HepG2 (cell line): ENCODE data around the gene MAPK1. TPM values are rescaled to one million over a fixed set of nuclear protein-coding genes. Genes with fewer than 3 reads are reported as not detected.

ENCODE experiments used
- ATAC-seq: fragments of 200-7000 bp; cut with Tn5 transposase; 3 replicates; pipeline ENCODE4 v1.9.1; 2020; ENCODE audit warnings: mild to moderate bottlenecking, moderate library complexity
- BruUV-seq: library from RNA; stranded (reverse); fragments of 400-500 nt; replicated peaks from 2 replicates; lab custom pipeline; 2021; lab: Mats Ljungman, UMichigan
- CTCF ChIA-PET: fragments of 300-600 bp; formaldehyde crosslinking; extraction: SDS; loops from one replicate; lab custom pipeline; 2021; ENCODE audit warnings: low total read pairs, inconsistent platforms, low intra/inter-chr PET ratio; lab: Yijun Ruan, JAX
- POLR2A ChIA-PET: fragments of 350-600 bp; sonication (Branson Sonifier 250); formaldehyde crosslinking; loops from one replicate; lab custom pipeline; 2020; ENCODE audit warnings: antibody characterized with exemption, inconsistent platforms; lab: Yijun Ruan, JAX
- DNase-seq: peaks from one replicate; pipeline ENCODE4 v3.0.0-alpha.2; 2015; ENCODE audit warnings: low spot score
- FAIRE-seq: peaks from 3 replicates; lab custom pipeline; 2011; peaks lifted over from hg19 to GRCh38; lab: Jason Lieb, UNC
- H2AFZ ChIP-seq: one replicate; pipeline ENCODE4 v1.6.1; 2011; ENCODE audit warnings: low read length, inconsistent platforms
- H3K27ac ChIP-seq: fragments of 300-600 bp; 3 replicates; pipeline ENCODE4 v1.8.0; 2011; ENCODE audit warnings: mixed run types, mild to moderate bottlenecking, mixed read lengths, low read length, inconsistent platforms; ENCODE audit not compliant: insufficient read depth; ENCODE audit errors: extremely low read length
- H3K27me3 ChIP-seq, 2 experiments: fragments of 200-600 bp in 1 of 2; 2 replicates in 1 of 2; 3 replicates in 1 of 2; pipeline versions ENCODE4 v1.6.0 to v1.8.0; 2011; ENCODE audit warnings: low read length in 2 of 2, mild to moderate bottlenecking in 2 of 2, moderate library complexity in 2 of 2, inconsistent platforms in 1 of 2; ENCODE audit not compliant: insufficient read depth in 2 of 2, control insufficient read depth in 1 of 2
- H3K36me3 ChIP-seq, 2 experiments: fragments of 200-600 bp in 1 of 2; replicated peaks in 1 of 2; 2 replicates in 1 of 2; 3 replicates in 1 of 2; pipeline versions ENCODE4 v1.5.1 to v1.8.0; 2011; ENCODE audit warnings: low read length in 2 of 2, inconsistent platforms in 1 of 2; ENCODE audit not compliant: insufficient read depth in 2 of 2, control insufficient read depth in 1 of 2
- H3K4me1 ChIP-seq: 2 replicates; pipeline ENCODE4 v1.5.1; 2012; ENCODE audit warnings: low read length, inconsistent platforms; ENCODE audit not compliant: insufficient read depth
- H3K4me2 ChIP-seq: 2 replicates; pipeline ENCODE4 v1.6.0; 2011; ENCODE audit warnings: low read depth, low read length, inconsistent platforms
- H3K4me3 ChIP-seq, 3 experiments: fragments of 200-600 bp in 1 of 3; sonication (generic), shearing (Covaris generic) in 1 of 3; replicated peaks in 1 of 3; 2 replicates each; pipeline ENCODE4 v1.5.1; 2011 to 2016; ENCODE audit warnings: low read length in 3 of 3, inconsistent platforms in 2 of 3, low read depth in 2 of 3, mild to moderate bottlenecking in 2 of 3, control low read depth in 1 of 3, mixed read lengths in 1 of 3; ENCODE audit not compliant: insufficient read depth in 1 of 3
- H3K79me2 ChIP-seq: one replicate; pipeline ENCODE4 v1.6.1; 2011; ENCODE audit warnings: low read length, inconsistent platforms; ENCODE audit not compliant: insufficient read depth
- H3K9ac ChIP-seq: 2 replicates; pipeline ENCODE4 v1.6.0; 2011; ENCODE audit warnings: mild to moderate bottlenecking, low read depth, low read length, inconsistent platforms; ENCODE audit not compliant: insufficient read depth
- H3K9me3 ChIP-seq: 2 replicates; pipeline ENCODE4 v1.5.1; 2012; ENCODE audit warnings: mild to moderate bottlenecking, low read length
- H4K20me1 ChIP-seq: 2 replicates; pipeline ENCODE4 v1.6.0; 2011; ENCODE audit warnings: inconsistent platforms, mild to moderate bottlenecking, low read length, moderate library complexity; ENCODE audit not compliant: insufficient read depth
- CHD2 ChIP-seq: IDR thresholded peaks from 2 replicates; pipeline ENCODE4 v1.6.1; 2011; ENCODE audit warnings: low read depth, low read length, improper control_type of control experiment
- DR1 ChIP-seq: sonication (generic); formaldehyde crosslinking; IDR thresholded peaks from 2 replicates; pipeline ENCODE4 v1.8.0; 2021; ENCODE audit warnings: mild to moderate bottlenecking, missing genetic modification reagents, inconsistent platforms
- ELF3 ChIP-seq: IDR thresholded peaks from 2 replicates; pipeline ENCODE4 v1.6.1; 2016; ENCODE audit warnings: missing genetic modification reagents, missing compliant biosample characterization
- HCFC1 ChIP-seq: fragments of 150-350 bp; IDR thresholded peaks from 2 replicates; pipeline ENCODE4 v1.6.1; 2014; ENCODE audit warnings: low read depth, low read length
- HMGA1 ChIP-seq: sonication (generic); formaldehyde crosslinking; conservative IDR thresholded peaks from 2 replicates; pipeline ENCODE4 v1.4.0; 2020; ENCODE audit warnings: missing genetic modification reagents
- MEF2D ChIP-seq: sonication (generic); formaldehyde crosslinking; IDR thresholded peaks from 2 replicates; pipeline ENCODE4 v1.5.1; 2020; ENCODE audit warnings: mild to moderate bottlenecking, missing genetic modification reagents
- PHF8 ChIP-seq: sonication (generic); formaldehyde crosslinking; IDR thresholded peaks from 2 replicates; pipeline ENCODE4 v1.5.0; 2020; ENCODE audit warnings: missing genetic modification reagents
- SP4 ChIP-seq: sonication (generic); formaldehyde crosslinking; IDR thresholded peaks from 2 replicates; pipeline ENCODE4 v1.8.1; 2023; ENCODE audit warnings: mild to moderate bottlenecking, missing genetic modification reagents
- TFAP4 ChIP-seq: sonication (generic); IDR thresholded peaks from 2 replicates; pipeline ENCODE4 v1.6.1; 2016; ENCODE audit warnings: low read depth, borderline replicate concordance
- ZMYM2 ChIP-seq: sonication (generic); formaldehyde crosslinking; IDR thresholded peaks from 2 replicates; pipeline ENCODE4 v1.8.0; 2022; ENCODE audit warnings: mild to moderate bottlenecking, missing genetic modification reagents
- ZNF33B ChIP-seq: sonication (generic); formaldehyde crosslinking; IDR thresholded peaks from 2 replicates; pipeline ENCODE4 v1.5.1; 2020; ENCODE audit warnings: mild to moderate bottlenecking, missing genetic modification reagents
- ZNF549 ChIP-seq: sonication (generic); formaldehyde crosslinking; IDR thresholded peaks from 2 replicates; pipeline ENCODE4 v1.5.0; 2020; ENCODE audit warnings: missing genetic modification reagents
- ZNF556 ChIP-seq: sonication (generic); formaldehyde crosslinking; IDR thresholded peaks from 2 replicates; pipeline ENCODE4 v1.4.0; 2020; ENCODE audit warnings: mild to moderate bottlenecking, missing genetic modification reagents, borderline replicate concordance
- WGBS: methylation state at CpG from one replicate; pipeline ENCODE4 v1.1.6; 2017; ENCODE audit warnings: low lambda C conversion rate; 5-methylcytosine and 5-hydroxymethylcytosine counted together
- in situ Hi-C: cut with HindIII; loops from 2 replicates; pipeline ENCODE4 v1.10.0; 2017; ENCODE audit warnings: low pct_unique_long_range_greater_than_20kb; ENCODE audit not compliant: extremely low pct_ligation_motif_present
- intact Hi-C: fragments of 100-400 bp; cut with micrococcal nuclease; formaldehyde crosslinking; loops from one replicate; pipeline ENCODE4 v1.10.0; 2022; ENCODE audit not compliant: unreplicated experiment
- polyA plus RNA-seq, 8 experiments: library from polyadenylated mRNA; depleted of rRNA in 3 of 8; stranded (reverse) in 7 of 8; unstranded in 1 of 8; fragments of >200 nt; fragmentation: Illumina TruSeq in 4 of 8; extraction: Trizol in 4 of 8; gene quantifications; 2 replicates each; pipeline versions ENCODE4 v1.2.1 to v1.2.3, GENCODE V29; 2011 to 2016; ENCODE audit warnings: low read depth in 4 of 8, missing spikeins in 1 of 8, mixed read lengths in 1 of 8; ENCODE audit not compliant: insufficient read depth in 1 of 8
- total RNA-seq, 5 experiments: library from RNA; depleted of rRNA; stranded (reverse); fragments of >200 nt; fragmentation: Illumina TruSeq; extraction: Trizol; gene quantifications; 2 replicates each; pipeline ENCODE4 v1.2.3, GENCODE V29; 2016; ENCODE audit warnings: low read depth in 1 of 5
- TF ChIP-seq, protein P1 (sequence below): sonication (generic); formaldehyde crosslinking; IDR thresholded peaks from 2 replicates; pipeline ENCODE4 v1.8.1; 2023; ENCODE audit warnings: missing genetic modification reagents, mild to moderate bottlenecking, borderline replicate concordance

MAPK1 gene
- total and polyA plus RNA-seq, 2 of the 13 experiments (the other 11 are each of a cell fraction or from before 2014, with no cell fraction given) = 107 to 114 TPM

- no peaks in the 10 kb centered on the region for H3K9me3 ChIP-seq
- peak overlapping the region; percentile 65; the same call in 1 of the 2 replicates for H3K9ac ChIP-seq
- WGBS = 88% methylated on average over 8 of the region's 8 CpGs
- POLR2A ChIA-PET = interaction anchor here (1.0 kb wide), 1 partner anchor 22 kb away, joined by 3 read pairs; no protein-coding TSS in a partner anchor
- CTCF ChIA-PET = no interaction called here
- TF ChIP-seq HCFC1 (no peak), MEF2D (CRISPR knock-in tag) (no peak), TFAP4 (no peak), PHF8 (CRISPR knock-in tag) (no peak), ZNF549 (CRISPR knock-in tag) (no peak), SP4 (CRISPR knock-in tag) (no peak), ZNF556 (CRISPR knock-in tag) (no peak), HMGA1 (CRISPR knock-in tag) (no peak), CHD2 (no peak), ELF3 (CRISPR knock-in tag) (no peak), DR1 (no peak), ZNF33B (CRISPR knock-in tag) (no peak), ZMYM2 (CRISPR knock-in tag) (no peak)
- TF ChIP-seq, protein P1, sequence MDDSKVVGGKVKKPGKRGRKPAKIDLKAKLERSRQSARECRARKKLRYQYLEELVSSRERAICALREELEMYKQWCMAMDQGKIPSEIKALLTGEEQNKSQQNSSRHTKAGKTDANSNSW (CRISPR knock-in tag) = no peak
- no peak overlapping the region for H2AFZ ChIP-seq
- peaks cover 0 to 5% of the 10 kb centered on the region in 2 experiments; a peak in 2 of 5 replicates for H3K36me3 ChIP-seq
- ATAC-seq (no peak), DNase-seq (no peak), FAIRE-seq (no peak)
- H3K4me2 ChIP-seq = peak overlapping the region; percentile 80
- H3K79me2 ChIP-seq = peaks cover 95% of the 10 kb centered on the region
- H3K4me3 ChIP-seq = no peak overlapping the region
- intact Hi-C loops (no loop called here), in situ Hi-C loops (loop anchor here (10.0 kb wide), 1 partner anchor 62 kb away; no protein-coding TSS in a partner anchor)
- peaks cover 77% of the 10 kb centered on the region for H3K4me1 ChIP-seq
- no peaks in the 10 kb centered on the region for H3K27me3 ChIP-seq
- H4K20me1 ChIP-seq = peaks cover 49% of the 10 kb centered on the region
- H3K27ac ChIP-seq = peak overlapping the region; percentile 76
- no TSS peak for BruUV-seq
Observed at GRCh38 chr22:21856868-21857267, 10.6 kb downstream of the MAPK1 start.
